Esophagus squamous epithelium (tissue), 4 donors: ENCODE results near the gene ANKRD35.

ENCODE experiments used
- CTCF ChIP-seq, 6 experiments: fragments of 450-650 bp in 4 of 6; fragments of 200-600 bp in 2 of 6; sonication (generic) in 2 of 6; IDR thresholded peaks; one replicate each; pipeline ENCODE4 v1.5.1; 2016 to 2019; ENCODE audit warnings: antibody characterized with exemption in 6 of 6, mild to moderate bottlenecking in 4 of 6, moderate library complexity in 4 of 6
- POLR2A ChIP-seq, 4 donors: fragments of 450-650 bp; IDR thresholded peaks; one replicate each; pipeline ENCODE4 v1.6.1; 2017; ENCODE audit warnings: antibody characterized with exemption in 4 of 4, mild to moderate bottlenecking in 4 of 4, moderate library complexity in 3 of 4

GRCh38 chr1:145892486-145893087 is 6.9 kb upstream of the ANKRD35 start:
- TF ChIP-seq CTCF (IDR thresholded peaks at IDR 0.05) (no peak), POLR2A (IDR thresholded peaks at IDR 0.05) (no peak)
